Osteocyte (in vitro differentiated cells): ENCODE data around the gene DNAJB1. TPM values are rescaled to one million over a fixed set of nuclear protein-coding genes. Genes with fewer than 3 reads are reported as not detected.
"Not testable (repeated sequence)": the region's sequence is repeated elsewhere in the genome, so short reads cannot be mapped to it uniquely, and the experiment has no call there.

Experiments
- DNase-seq: peaks from one replicate; pipeline ENCODE4 v3.0.0; 2021; ENCODE audit warnings: mixed read lengths; ENCODE audit not compliant: unreplicated experiment; ENCODE audit errors: extremely low spot score
- H3K27ac Mint-ChIP-seq: one replicate; pipeline ENCODE4 v1.8.0; 2021; ENCODE audit warnings: mild to moderate bottlenecking, mixed read lengths; ENCODE audit not compliant: unreplicated experiment
- H3K27me3 Mint-ChIP-seq: one replicate; pipeline ENCODE4 v1.8.0; 2021; ENCODE audit warnings: mixed read lengths; ENCODE audit not compliant: unreplicated experiment
- H3K36me3 Mint-ChIP-seq: one replicate; pipeline ENCODE4 v1.8.0; 2021; ENCODE audit warnings: mixed read lengths; ENCODE audit not compliant: unreplicated experiment
- H3K4me1 Mint-ChIP-seq: one replicate; pipeline ENCODE4 v1.8.0; 2021; ENCODE audit warnings: mixed read lengths; ENCODE audit not compliant: unreplicated experiment
- H3K4me3 Mint-ChIP-seq: one replicate; pipeline ENCODE4 v1.8.0; 2021; ENCODE audit warnings: mild to moderate bottlenecking, moderate library complexity, mixed read lengths; ENCODE audit not compliant: unreplicated experiment
- H3K9me3 Mint-ChIP-seq: one replicate; pipeline ENCODE4 v1.8.0; 2021; ENCODE audit warnings: mixed read lengths; ENCODE audit not compliant: unreplicated experiment
- CTCF ChIP-seq: fragments of 200-600 bp; sonication (generic); IDR thresholded peaks from 2 replicates; pipeline ENCODE4 v1.5.0; 2021; ENCODE audit warnings: antibody characterized with exemption, mild to moderate bottlenecking, moderate library complexity
- total RNA-seq: library from RNA; stranded (reverse); gene quantifications from 2 replicates; pipeline ENCODE4 v1.2.1, GENCODE V29; 2021

DNAJB1 gene
- total RNA-seq, 1 donor from 2014 or later, result 80.0 TPM

- no peaks in the 10 kb centered on the region for H3K36me3 Mint-ChIP-seq
- H3K4me1 Mint-ChIP-seq, result peaks cover 56% of the 10 kb centered on the region
- DNase-seq, result no peak
- TF ChIP-seq CTCF, result no peak
- no peaks in the 10 kb centered on the region for H3K27me3 Mint-ChIP-seq
- peak overlapping the region; percentile 89 for H3K27ac Mint-ChIP-seq
- no peaks in the 10 kb centered on the region for H3K9me3 Mint-ChIP-seq
- no peak overlapping the region for H3K4me3 Mint-ChIP-seq
Measured at GRCh38 chr19:14555918-14556661, 37.9 kb upstream of the DNAJB1 start.

GRCh38 chr19:14554382-14554812 lies 36.2 kb upstream of the DNAJB1 start:
- no peaks in the 10 kb centered on the region for H3K9me3 Mint-ChIP-seq
- no peak overlapping the region for H3K4me3 Mint-ChIP-seq
- H3K4me1 Mint-ChIP-seq, result peaks cover 53% of the 10 kb centered on the region
- no peak for DNase-seq
- TF ChIP-seq CTCF, result no peak
- no peaks in the 10 kb centered on the region for H3K27me3 Mint-ChIP-seq
- H3K36me3 Mint-ChIP-seq, result no peaks in the 10 kb centered on the region
- peak overlapping the region; percentile 57 for H3K27ac Mint-ChIP-seq

- H3K9me3 Mint-ChIP-seq, result no peaks in the 10 kb centered on the region
- H3K4me1 Mint-ChIP-seq, result peaks cover 49% of the 10 kb centered on the region
- no peak for DNase-seq
- no peak for TF ChIP-seq CTCF
- H3K27me3 Mint-ChIP-seq, result no peaks in the 10 kb centered on the region
- no peaks in the 10 kb centered on the region for H3K36me3 Mint-ChIP-seq
- H3K4me3 Mint-ChIP-seq, result no peak overlapping the region
- peak overlapping the region; percentile 35 for H3K27ac Mint-ChIP-seq
Measured at GRCh38 chr19:14553939-14554243, 35.7 kb upstream of the DNAJB1 start.

- H3K27me3 Mint-ChIP-seq, result no peaks in the 10 kb centered on the region
- TF ChIP-seq CTCF, result no peak
- no peak for DNase-seq
- H3K4me1 Mint-ChIP-seq, result peaks cover 43% of the 10 kb centered on the region
- H3K9me3 Mint-ChIP-seq, result no peaks in the 10 kb centered on the region
- H3K27ac Mint-ChIP-seq, result no peak overlapping the region
- no peaks in the 10 kb centered on the region for H3K36me3 Mint-ChIP-seq
- no peak overlapping the region for H3K4me3 Mint-ChIP-seq
Measured at GRCh38 chr19:14553042-14553938, 35.1 kb upstream of the DNAJB1 start.

- Mint-ChIP-seq H3K27ac (peak overlapping the region; percentile 59), H3K4me1 (peaks cover 40% of the 10 kb centered on the region)
- not testable (repeated sequence) for H3K27me3 Mint-ChIP-seq, H3K4me3 Mint-ChIP-seq, H3K36me3 Mint-ChIP-seq, DNase-seq, H3K9me3 Mint-ChIP-seq
Measured at GRCh38 chr19:14552006-14552360, 33.8 kb upstream of the DNAJB1 start.
